MCF 10A (cell line): ENCODE results near the gene MAP10. TPM values are rescaled to one million over a fixed set of nuclear protein-coding genes. Genes with fewer than 3 reads are reported as not detected.

Experiments
- BruUV-seq: library from RNA; stranded (reverse); fragments of 400-500 nt; replicated peaks from 2 replicates; lab custom pipeline; 2021; lab: Mats Ljungman, UMichigan
- CTCF ChIA-PET: fragments of 300-600 bp; sonication (Branson Sonifier 250); formaldehyde crosslinking; extraction: SDS; loops from one replicate; lab custom pipeline; 2021; ENCODE audit warnings: antibody characterized with exemption, inconsistent platforms; lab: Yijun Ruan, JAX
- POLR2A ChIA-PET: fragments of 300-600, 350-650 bp; sonication (Branson Sonifier 250); formaldehyde crosslinking; extraction: SDS; loops from one replicate; lab custom pipeline; 2020; ENCODE audit warnings: antibody characterized with exemption, inconsistent platforms; lab: Yijun Ruan, JAX
- DNase-seq: peaks from one replicate; pipeline ENCODE4 v3.0.0-alpha.2; 2018; ENCODE audit not compliant: unreplicated experiment
- H3K27ac Mint-ChIP-seq: one replicate; pipeline ENCODE4 v1.8.0; 2022; ENCODE audit warnings: mild to moderate bottlenecking, low read depth, mixed read lengths; ENCODE audit not compliant: unreplicated experiment
- H3K27me3 Mint-ChIP-seq: one replicate; pipeline ENCODE4 v1.8.0; 2022; ENCODE audit warnings: mixed read lengths; ENCODE audit not compliant: insufficient read depth, unreplicated experiment
- H3K36me3 Mint-ChIP-seq: one replicate; pipeline ENCODE4 v1.8.0; 2022; ENCODE audit warnings: mild to moderate bottlenecking, moderate library complexity, mixed read lengths; ENCODE audit not compliant: insufficient read depth, unreplicated experiment
- H3K4me1 Mint-ChIP-seq: one replicate; pipeline ENCODE4 v1.8.0; 2022; ENCODE audit warnings: mixed read lengths; ENCODE audit not compliant: insufficient read depth, unreplicated experiment
- H3K4me3 Mint-ChIP-seq: one replicate; pipeline ENCODE4 v1.8.0; 2022; ENCODE audit warnings: mild to moderate bottlenecking, moderate library complexity, mixed read lengths; ENCODE audit not compliant: unreplicated experiment
- H3K9me3 Mint-ChIP-seq: one replicate; pipeline ENCODE4 v1.8.0; 2022; ENCODE audit warnings: mixed read lengths; ENCODE audit not compliant: unreplicated experiment
- intact Hi-C: fragments of 100-400 bp; cut with micrococcal nuclease; formaldehyde crosslinking; loops from 2 replicates; pipeline ENCODE4 v1.14.1; 2022
- total RNA-seq: library from RNA; stranded (reverse); gene quantifications from 2 replicates; pipeline ENCODE4 v1.2.3, GENCODE V29; 2022
- TF ChIP-seq, protein P1 (sequence below): fragments of 200-600 bp; IDR thresholded peaks from one replicate; pipeline ENCODE4 v1.8.0; 2022; ENCODE audit warnings: antibody characterized with exemption, mild to moderate bottlenecking; ENCODE audit not compliant: unreplicated experiment

The MAP10 gene
- total RNA-seq, 1 experiment from 2014 or later: not detected

DNA sequence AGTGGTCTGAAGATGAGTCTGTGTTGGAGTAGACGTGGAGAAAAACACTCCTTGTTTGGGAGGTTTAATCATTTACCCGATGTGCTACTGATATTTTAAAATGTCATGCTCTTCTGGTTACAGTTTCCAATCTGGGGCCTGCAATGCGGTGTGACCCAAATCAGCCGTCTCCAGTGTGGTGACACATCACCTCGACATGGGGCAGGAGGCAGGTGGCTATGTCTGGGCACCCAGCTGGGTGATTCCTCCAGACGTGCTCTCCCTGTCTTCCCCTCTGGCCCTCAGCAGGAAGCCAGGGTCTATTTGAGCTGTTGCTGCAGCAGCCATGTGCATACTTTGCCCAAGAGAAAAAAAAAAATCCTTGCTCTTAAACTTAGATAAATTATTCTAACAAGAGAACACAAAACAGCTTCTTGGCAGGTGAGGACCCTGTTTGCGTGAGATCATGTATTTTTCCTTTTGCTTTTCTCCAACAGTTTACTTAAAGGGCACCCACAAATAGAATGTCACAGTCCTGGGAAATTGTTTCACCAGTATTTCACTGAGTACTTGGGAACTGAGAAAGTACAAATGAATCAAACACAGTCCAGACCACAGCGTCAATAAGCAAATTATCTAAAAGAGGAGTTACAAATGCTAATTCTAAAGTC is 38.9 kb upstream of the MAP10 start:
- DNase-seq: no peak
- H3K27me3 Mint-ChIP-seq: no peaks in the 10 kb centered on the region
- BruUV-seq: no TSS peak
- peaks cover 12% of the 10 kb centered on the region for H3K9me3 Mint-ChIP-seq
- TF ChIP-seq, protein P1, sequence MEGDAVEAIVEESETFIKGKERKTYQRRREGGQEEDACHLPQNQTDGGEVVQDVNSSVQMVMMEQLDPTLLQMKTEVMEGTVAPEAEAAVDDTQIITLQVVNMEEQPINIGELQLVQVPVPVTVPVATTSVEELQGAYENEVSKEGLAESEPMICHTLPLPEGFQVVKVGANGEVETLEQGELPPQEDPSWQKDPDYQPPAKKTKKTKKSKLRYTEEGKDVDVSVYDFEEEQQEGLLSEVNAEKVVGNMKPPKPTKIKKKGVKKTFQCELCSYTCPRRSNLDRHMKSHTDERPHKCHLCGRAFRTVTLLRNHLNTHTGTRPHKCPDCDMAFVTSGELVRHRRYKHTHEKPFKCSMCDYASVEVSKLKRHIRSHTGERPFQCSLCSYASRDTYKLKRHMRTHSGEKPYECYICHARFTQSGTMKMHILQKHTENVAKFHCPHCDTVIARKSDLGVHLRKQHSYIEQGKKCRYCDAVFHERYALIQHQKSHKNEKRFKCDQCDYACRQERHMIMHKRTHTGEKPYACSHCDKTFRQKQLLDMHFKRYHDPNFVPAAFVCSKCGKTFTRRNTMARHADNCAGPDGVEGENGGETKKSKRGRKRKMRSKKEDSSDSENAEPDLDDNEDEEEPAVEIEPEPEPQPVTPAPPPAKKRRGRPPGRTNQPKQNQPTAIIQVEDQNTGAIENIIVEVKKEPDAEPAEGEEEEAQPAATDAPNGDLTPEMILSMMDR: no peak
- H3K4me3 Mint-ChIP-seq: no peak overlapping the region
- CTCF ChIA-PET: interaction anchor here (0.8 to 1.3 kb wide), 4 partner anchors 44 to 130 kb away, joined by 3 to 5 read pairs (median 3); no protein-coding TSS in a partner anchor
- peak overlapping the region; percentile 43 for H3K27ac Mint-ChIP-seq
- intact Hi-C loops: no loop called here
- peaks cover 19% of the 10 kb centered on the region for H3K4me1 Mint-ChIP-seq
- POLR2A ChIA-PET: interaction anchor here (0.5 to 5.2 kb wide), 21 partner anchors 8 to 347 kb away, joined by 3 to 98 read pairs (median 5); partner anchors contain the start of gene SIPA1L2
- peaks cover 6% of the 10 kb centered on the region for H3K36me3 Mint-ChIP-seq

DNA sequence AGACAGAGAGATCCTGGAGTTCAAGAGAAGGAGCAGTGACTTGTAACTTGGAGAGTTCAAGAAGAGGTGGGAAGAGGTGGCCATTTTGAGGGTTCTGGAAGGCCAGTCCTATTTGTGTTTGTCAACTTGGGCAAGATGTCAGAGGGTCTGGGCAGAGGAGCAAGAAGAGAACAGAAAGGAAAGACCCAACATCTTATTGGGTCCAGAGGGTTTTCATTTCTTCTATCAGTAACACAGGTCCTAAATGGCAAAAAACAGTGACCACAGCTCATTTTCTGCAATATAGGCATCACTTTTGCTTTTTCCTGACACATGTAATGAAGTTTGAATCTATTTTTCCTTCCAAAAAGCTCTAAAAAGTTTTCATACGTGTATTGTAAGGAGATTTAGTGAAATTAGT is 38.3 kb upstream of the MAP10 start:
- Mint-ChIP-seq H3K9me3 (peaks cover 12% of the 10 kb centered on the region), H3K27me3 (no peaks in the 10 kb centered on the region), H3K4me3 (no peak overlapping the region), H3K27ac (peak overlapping the region; percentile 43), H3K4me1 (peaks cover 19% of the 10 kb centered on the region), H3K36me3 (peaks cover 6% of the 10 kb centered on the region)
- intact Hi-C loops: loop anchor here (1.0 kb wide), 2 partner anchors 58 to 62 kb away; no protein-coding TSS in a partner anchor
- CTCF ChIA-PET: interaction anchor here (0.8 to 1.3 kb wide), 3 partner anchors 45 to 99 kb away, joined by 3 to 5 read pairs (median 3); no protein-coding TSS in a partner anchor
- TF ChIP-seq, protein P1: no peak
- POLR2A ChIA-PET: interaction anchor here (0.6 to 5.2 kb wide), 29 partner anchors 8 to 1426 kb away, joined by 3 to 98 read pairs (median 4); partner anchors contain the start of gene SIPA1L2
- DNase-seq: no peak
- BruUV-seq: no TSS peak

DNA sequence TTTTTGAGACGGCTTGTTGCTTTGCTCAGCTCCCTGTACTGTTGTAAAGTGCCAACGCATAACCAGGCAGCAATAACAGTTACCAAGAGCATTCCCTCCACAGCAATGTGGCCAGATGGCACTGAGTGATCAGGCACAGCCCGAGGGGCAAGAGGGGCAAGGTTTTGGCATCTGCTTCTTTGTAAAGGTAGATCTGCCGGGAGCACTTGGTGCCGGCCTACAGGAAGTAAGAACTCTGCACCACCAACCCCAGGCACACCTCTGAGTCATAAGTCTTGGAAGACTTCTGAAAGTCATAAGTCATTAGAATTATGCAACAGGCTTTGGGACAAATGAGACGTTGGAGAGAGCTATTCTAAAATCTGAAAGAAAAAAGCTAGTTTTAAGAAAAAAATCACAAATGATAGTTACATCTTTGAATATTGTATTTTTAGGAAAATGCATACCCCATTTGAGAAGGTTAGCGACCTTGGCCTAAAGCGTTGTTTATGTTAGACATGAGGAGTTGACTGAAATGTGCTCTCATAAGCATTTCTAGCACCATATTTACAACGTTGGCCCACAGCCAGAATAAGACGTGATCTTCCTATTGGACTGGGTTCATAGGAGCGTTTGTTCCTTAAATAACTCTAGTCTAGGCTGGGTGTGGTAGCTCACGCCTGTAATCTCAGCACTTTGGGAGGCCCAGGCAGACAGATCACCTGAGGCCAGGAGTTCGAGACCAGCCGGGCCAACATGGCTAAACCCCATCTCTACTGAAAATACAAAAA is 37.7 kb upstream of the MAP10 start:
- Mint-ChIP-seq H3K9me3 (peaks cover 12% of the 10 kb centered on the region), H3K4me3 (peak overlapping the region; percentile 11), H3K27me3 (no peaks in the 10 kb centered on the region), H3K4me1 (peaks cover 19% of the 10 kb centered on the region), H3K27ac (peak overlapping the region; percentile 43), H3K36me3 (peaks cover 6% of the 10 kb centered on the region)
- TF ChIP-seq, protein P1: no peak
- POLR2A ChIA-PET: interaction anchor here (0.6 to 5.2 kb wide), 34 partner anchors 8 to 1964 kb away, joined by 3 to 98 read pairs (median 4); partner anchors contain the start of gene SIPA1L2
- DNase-seq: peak; percentile 100
- CTCF ChIA-PET: interaction anchor here (0.8 to 1.4 kb wide), 5 partner anchors 46 to 901 kb away, joined by 3 to 8 read pairs (median 5); no protein-coding TSS in a partner anchor
- no TSS peak for BruUV-seq
- intact Hi-C loops: loop anchor here (1.0 kb wide), 2 partner anchors 58 to 62 kb away; no protein-coding TSS in a partner anchor

DNA sequence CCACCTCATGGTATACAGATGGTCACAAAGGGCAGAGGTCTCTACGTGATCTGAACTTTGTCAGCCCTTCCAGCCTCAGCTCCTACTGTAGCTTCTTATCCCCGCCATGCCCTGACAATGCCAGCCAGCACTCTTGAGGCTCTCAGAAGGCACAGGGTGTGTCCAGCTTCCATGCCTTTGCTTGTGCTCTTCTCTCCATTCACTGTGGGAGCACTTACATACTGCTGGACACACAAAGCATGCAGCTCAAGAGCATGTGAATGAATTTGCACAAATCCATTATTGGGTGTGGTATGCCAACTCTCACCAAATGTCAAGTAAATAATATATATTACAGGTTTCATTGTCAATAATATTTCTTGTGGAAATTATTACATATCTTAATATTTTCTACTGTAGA is 36.4 kb upstream of the MAP10 start:
- no peak for DNase-seq
- H3K4me3 Mint-ChIP-seq: no peak overlapping the region
- ChIA-PET POLR2A (interaction anchor here (0.6 to 5.2 kb wide), 7 partner anchors 8 to 102 kb away, joined by 3 to 98 read pairs (median 3); no protein-coding TSS in a partner anchor), CTCF (interaction anchor here (0.6 kb wide), 1 partner anchor 1595 kb away, joined by 3 read pairs; no protein-coding TSS in a partner anchor)
- no peaks in the 10 kb centered on the region for H3K27me3 Mint-ChIP-seq
- peaks cover 19% of the 10 kb centered on the region for H3K4me1 Mint-ChIP-seq
- H3K9me3 Mint-ChIP-seq: peaks cover 1% of the 10 kb centered on the region
- intact Hi-C loops: no loop called here
- peaks cover 6% of the 10 kb centered on the region for H3K36me3 Mint-ChIP-seq
- H3K27ac Mint-ChIP-seq: peak overlapping the region; percentile 43
- BruUV-seq: no TSS peak
- TF ChIP-seq, protein P1: no peak
